Liver (tissue), 3 donors: ENCODE measurements around the gene PPAN.

Experiments
- CTCF ChIP-seq: fragments of 150-350 bp; IDR thresholded peaks from 2 replicates; pipeline ENCODE4 v1.5.1; 2017; ENCODE audit warnings: improper control_type of control experiment, low read depth, low read length; ENCODE audit not compliant: missing input control
- JUND ChIP-seq, 2 donors: IDR thresholded peaks; 2 replicates each; pipeline ENCODE4 v1.6.1; 2016; ENCODE audit warnings: antibody characterized with exemption in 2 of 2
- NR2F2 ChIP-seq: IDR thresholded peaks from 2 replicates; pipeline ENCODE4 v1.6.1; 2016; ENCODE audit warnings: antibody characterized with exemption
- RAD21 ChIP-seq, 2 donors: IDR thresholded peaks; 2 replicates each; pipeline ENCODE4 v1.6.1; 2016; ENCODE audit warnings: antibody characterized with exemption in 2 of 2, mild to moderate bottlenecking in 2 of 2
- REST ChIP-seq: IDR thresholded peaks from 2 replicates; pipeline ENCODE4 v1.6.1; 2016; ENCODE audit warnings: antibody characterized with exemption, mild to moderate bottlenecking
- TAF1 ChIP-seq: conservative IDR thresholded peaks from 2 replicates; pipeline ENCODE4 v1.6.1; 2016; ENCODE audit warnings: antibody characterized with exemption, mild to moderate bottlenecking
- ZBTB33 ChIP-seq: IDR thresholded peaks from 2 replicates; pipeline ENCODE4 v1.6.1; 2016; ENCODE audit warnings: antibody characterized with exemption
- TF ChIP-seq, protein P1 (sequence below): IDR thresholded peaks from 2 replicates; pipeline ENCODE4 v1.6.1; 2016; ENCODE audit warnings: antibody characterized with exemption
- donor health status: healthy.
- donor health status: healthy.

DNA sequence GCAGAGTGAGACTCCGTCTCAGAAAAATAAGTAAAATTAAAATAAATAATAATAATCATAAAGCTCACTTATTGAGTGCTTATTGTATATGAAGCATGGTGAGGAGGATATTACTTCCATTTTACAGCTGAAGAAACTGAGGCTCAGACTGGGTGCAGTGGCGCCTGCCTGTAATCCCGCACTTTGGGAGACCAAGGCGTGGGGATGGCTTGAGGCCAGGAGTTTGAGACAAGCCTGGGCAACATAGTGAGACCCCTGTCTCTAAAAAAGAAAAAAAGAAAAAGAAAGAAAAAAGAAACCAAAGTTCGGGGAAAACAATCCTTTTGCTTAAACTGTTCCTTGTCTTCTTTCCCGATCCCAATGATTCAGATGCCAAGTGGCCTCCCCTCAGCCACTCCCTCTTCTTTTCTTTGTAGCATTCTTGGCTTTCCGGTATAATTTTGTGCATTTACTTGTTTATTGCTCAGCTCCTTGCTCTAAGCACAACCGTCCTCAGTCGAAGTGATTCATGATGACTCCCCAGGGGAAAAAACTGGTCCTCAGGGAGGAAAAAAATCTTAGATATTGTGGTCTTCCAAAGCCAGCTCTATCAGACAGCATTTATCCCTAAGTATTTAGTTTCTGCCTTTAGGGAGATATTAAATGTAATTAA, 14.5 kb downstream of the PPAN start:
- TF ChIP-seq CTCF (no peak), JUND (IDR thresholded peaks at IDR 0.05) (no peak), TAF1 (no peak), NR2F2 (no peak), REST (no peak), RAD21 (IDR thresholded peaks at IDR 0.05) (no peak), ZBTB33 (no peak)
- TF ChIP-seq, protein P1, sequence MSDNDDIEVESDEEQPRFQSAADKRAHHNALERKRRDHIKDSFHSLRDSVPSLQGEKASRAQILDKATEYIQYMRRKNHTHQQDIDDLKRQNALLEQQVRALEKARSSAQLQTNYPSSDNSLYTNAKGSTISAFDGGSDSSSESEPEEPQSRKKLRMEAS = no peak
